Measurements from ENCODE around the gene SLAMF9.

- TF ChIP-seq CTCF (IDR thresholded peaks at IDR 0.05; ENCODE audit: low read depth, low read length) (no peak), POLR2A (IDR thresholded peaks at IDR 0.05; ENCODE audit: extremely low read depth, insufficient read length) (no peak), MYC (IDR thresholded peaks at IDR 0.05; ENCODE audit: low read depth, low read length) (no peak)
Measured at GRCh38 chr1:159941141-159941540, 12.9 kb downstream of the SLAMF9 start.
